Sigmoid colon (tissue), 4 donors: Measurements from ENCODE around the gene BACE1-AS.

Experiments
- CTCF ChIP-seq, 4 experiments: fragments of 450-650 bp in 3 of 4; fragments of 200-600 bp in 1 of 4; IDR thresholded peaks; one replicate each; pipeline ENCODE4 v1.5.1; 2016 to 2019; ENCODE audit warnings: antibody characterized with exemption in 4 of 4, mild to moderate bottlenecking in 3 of 4, moderate library complexity in 2 of 4
- POLR2AphosphoS5 ChIP-seq, 4 donors: sonication (generic); formaldehyde crosslinking; IDR thresholded peaks; one replicate each; pipeline ENCODE4 v1.6.1; 2017; ENCODE audit warnings: antibody characterized with exemption in 4 of 4

DNA sequence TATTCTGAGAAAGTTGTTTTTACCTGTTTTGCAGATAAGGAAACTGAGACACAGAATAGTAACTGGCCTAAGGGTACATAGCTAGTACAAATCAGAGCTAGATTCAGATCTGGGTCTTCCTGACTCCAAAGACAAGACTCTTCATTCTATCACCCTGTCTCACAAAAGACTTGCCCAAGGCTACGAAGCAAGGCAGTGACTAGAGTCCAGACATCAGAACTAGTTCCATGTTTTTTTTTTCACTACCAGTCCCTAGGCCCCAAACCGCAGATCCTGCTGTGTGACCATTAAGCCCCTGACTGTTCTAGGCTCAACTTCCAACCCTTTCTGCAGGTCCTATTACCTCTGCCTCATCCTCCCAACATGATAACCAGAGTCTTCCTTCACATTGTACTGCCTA is 1.5 kb downstream of the BACE1-AS start:
- TF ChIP-seq CTCF (IDR thresholded peaks at IDR 0.05) (no peak), POLR2AphosphoS5 (IDR thresholded peaks at IDR 0.05) (no peak)
